GM23248 (cell line): ENCODE data around the gene TSHR.

Source experiments
- EZH2 ChIP-seq: fragments of 200-600 bp; sonication (generic); IDR thresholded peaks from 2 replicates; pipeline ENCODE4 v1.6.1; 2018; ENCODE audit warnings: antibody characterized with exemption, mild to moderate bottlenecking; ENCODE audit not compliant: insufficient read depth, poor library complexity, severe bottlenecking
- EZH2phosphoT487 ChIP-seq: fragments of 200-600 bp; sonication (generic); IDR thresholded peaks from 2 replicates; pipeline ENCODE4 v1.6.1; 2018; ENCODE audit warnings: antibody characterized with exemption, moderate library complexity, mild to moderate bottlenecking, low read depth; ENCODE audit not compliant: insufficient read depth

DNA sequence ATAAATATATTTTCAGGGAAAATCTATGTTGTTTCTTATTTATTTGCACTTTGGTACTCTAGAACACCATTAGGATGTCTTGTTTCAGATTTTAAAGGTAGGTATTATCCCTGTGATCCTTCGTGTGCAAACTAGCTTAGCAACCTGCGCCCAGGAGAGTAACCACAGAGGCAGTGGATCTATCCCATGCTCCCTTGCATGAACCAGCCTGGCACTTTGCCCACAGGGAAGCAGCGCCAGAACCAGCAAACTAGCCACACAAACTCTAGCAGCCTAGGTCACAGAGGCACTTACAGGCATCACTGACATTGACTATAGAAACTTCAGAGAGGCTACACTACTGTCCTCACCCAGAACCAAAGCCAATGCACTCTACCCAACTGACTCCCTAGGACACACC lies 76.1 kb downstream of the TSHR start:
- TF ChIP-seq EZH2 (no peak), EZH2phosphoT487 (no peak)
